Measurements from ENCODE around the gene FGF18. TPM values are rescaled to one million over a fixed set of nuclear protein-coding genes. Genes with fewer than 3 reads are reported as not detected.

The FGF18 gene
- total and polyA plus RNA-seq, 4 donors, result 0.08 TPM; not detected in 3

GRCh38 chr5:171462136-171462927 is 42.9 kb downstream of the FGF18 start:
- no peak for DNase-seq (ENCODE audit: low spot score)
- TF ChIP-seq ZBTB33 (IDR thresholded peaks at IDR 0.05) (no peak), HNF4A (conservative IDR thresholded peaks at IDR 0.05) (no peak), MAX (IDR thresholded peaks at IDR 0.05) (no peak), SP1 (IDR thresholded peaks at IDR 0.05) (no peak), NR2F2 (IDR thresholded peaks at IDR 0.05) (no peak), FOXA1 (IDR thresholded peaks at IDR 0.05) (no peak), CTCF (IDR thresholded peaks at IDR 0.05; ENCODE audit: low read depth, low read length, missing input control) (no peak), HNF4G (IDR thresholded peaks at IDR 0.05) (no peak), TAF1 (conservative IDR thresholded peaks at IDR 0.05) (no peak), EGR1 (IDR thresholded peaks at IDR 0.05; ENCODE audit: low read depth in 2 of 2) (no peak), ATF3 (IDR thresholded peaks at IDR 0.05) (no peak), FOXA2 (IDR thresholded peaks at IDR 0.05) (no peak), GABPA (IDR thresholded peaks at IDR 0.05 in 1 of 2, conservative IDR thresholded peaks at IDR 0.05 in 1 of 2) (no peak), YY1 (IDR thresholded peaks at IDR 0.05) (no peak)
- H3K27ac ChIP-seq (ENCODE audit: low read depth in 1 of 2, low read length in 2 of 2), result no peak overlapping the region
- no peak overlapping the region for H3K9ac ChIP-seq (ENCODE audit: low read depth in 1 of 2, low read length in 2 of 2)
- no peaks in the 10 kb centered on the region for H3K36me3 ChIP-seq (ENCODE audit: control insufficient read depth in 4 of 4, insufficient read depth in 3 of 4, low read depth in 1 of 4, low read length in 3 of 4)
- WGBS, result 73% methylated on average over 15 of the region's 15 CpGs
- no peak overlapping the region for H3K4me3 ChIP-seq (ENCODE audit: low read depth in 1 of 3, low read length in 3 of 3)
- no peaks in the 10 kb centered on the region for H3K4me1 ChIP-seq (ENCODE audit: control insufficient read depth in 4 of 4, insufficient read depth in 4 of 4, low read length in 3 of 4)
- no peaks in the 10 kb centered on the region for H3K9me3 ChIP-seq (ENCODE audit: control insufficient read depth in 4 of 4, low read length in 3 of 4)
- H3K27me3 ChIP-seq (ENCODE audit: control insufficient read depth in 4 of 4, insufficient read depth in 4 of 4, low read length in 3 of 4), result peaks cover 0 to 3% (median 0%) of the 10 kb centered on the region in 4 donors

GRCh38 chr5:171462928-171463861 is 43.7 kb downstream of the FGF18 start:
- H3K4me3 ChIP-seq (ENCODE audit: low read depth in 1 of 3, low read length in 3 of 3), result no peak overlapping the region
- H3K27me3 ChIP-seq (ENCODE audit: control insufficient read depth in 4 of 4, insufficient read depth in 4 of 4, low read length in 3 of 4), result peaks cover 0 to 3% (median 0%) of the 10 kb centered on the region in 4 donors
- no peaks in the 10 kb centered on the region for H3K36me3 ChIP-seq (ENCODE audit: control insufficient read depth in 4 of 4, insufficient read depth in 3 of 4, low read depth in 1 of 4, low read length in 3 of 4)
- no peak overlapping the region for H3K27ac ChIP-seq (ENCODE audit: low read depth in 1 of 2, low read length in 2 of 2)
- no peak for DNase-seq (ENCODE audit: low spot score)
- WGBS, result 81% methylated on average over 11 of the region's 11 CpGs
- H3K9me3 ChIP-seq (ENCODE audit: control insufficient read depth in 4 of 4, low read length in 3 of 4), result no peaks in the 10 kb centered on the region
- no peak for TF ChIP-seq SP1 (IDR thresholded peaks at IDR 0.05)
- no peaks in the 10 kb centered on the region for H3K4me1 ChIP-seq (ENCODE audit: control insufficient read depth in 4 of 4, insufficient read depth in 4 of 4, low read length in 3 of 4)
- H3K9ac ChIP-seq (ENCODE audit: low read depth in 1 of 2, low read length in 2 of 2), result no peak overlapping the region
